Measurements from ENCODE around the gene CIRBP. TPM values are rescaled to one million over a fixed set of nuclear protein-coding genes. Genes with fewer than 3 reads are reported as not detected.

The CIRBP gene
- total and polyA plus RNA-seq, 2 of the 13 experiments (the other 11 are each of a cell fraction or from before 2014, with no cell fraction given): 133 to 140 TPM

- no peak for TF ChIP-seq TCF12 (IDR thresholded peaks at IDR 0.05)
- no peak for TF ChIP-seq TCF12 (CRISPR knock-in tag; IDR thresholded peaks at IDR 0.05)
- no peak for TF ChIP-seq ZNF660 (CRISPR knock-in tag; IDR thresholded peaks at IDR 0.05; ENCODE audit: borderline replicate concordance, low read depth)
- TF ChIP-seq ZNF547 (CRISPR knock-in tag; IDR thresholded peaks at IDR 0.05): no peak
- TF ChIP-seq ARNT (IDR thresholded peaks at IDR 0.05): no peak
- no peak for TF ChIP-seq FOXC1 (CRISPR knock-in tag; IDR thresholded peaks at IDR 0.05; ENCODE audit: borderline replicate concordance)
- TF ChIP-seq ZNF44 (CRISPR knock-in tag; IDR thresholded peaks at IDR 0.05): no peak
- TF ChIP-seq ZFP36L2 (CRISPR knock-in tag; IDR thresholded peaks at IDR 0.05): no peak
- no peak for TF ChIP-seq RBM22 (optimal IDR thresholded peaks at IDR 0.05; ENCODE audit: low read length)
- no peak for TF ChIP-seq ZNF644 (CRISPR knock-in tag; IDR thresholded peaks at IDR 0.05; ENCODE audit: low read depth)
- TF ChIP-seq FOXP1 (IDR thresholded peaks at IDR 0.05): no peak
- TF ChIP-seq FOXP1 (CRISPR knock-in tag; IDR thresholded peaks at IDR 0.05): no peak
- peak; percentile 42; the same call in 1 of the 2 replicates for TF ChIP-seq SP5 (CRISPR knock-in tag; IDR thresholded peaks at IDR 0.05; ENCODE audit: borderline replicate concordance, low read depth)
- TF ChIP-seq SAFB2 (CRISPR knock-in tag; IDR thresholded peaks at IDR 0.05; ENCODE audit: borderline replicate concordance, low read depth): no peak
- TF ChIP-seq ZNF670 (CRISPR knock-in tag; IDR thresholded peaks at IDR 0.05; ENCODE audit: borderline replicate concordance): no peak
- TF ChIP-seq RFXANK (CRISPR knock-in tag; IDR thresholded peaks at IDR 0.05): no peak
- TF ChIP-seq HNF1A (IDR thresholded peaks at IDR 0.05; ENCODE audit: low read depth): no peak
- no peak for TF ChIP-seq HNF1A (CRISPR knock-in tag; IDR thresholded peaks at IDR 0.05; ENCODE audit: borderline replicate concordance)
- TF ChIP-seq ZNF724P (CRISPR knock-in tag; IDR thresholded peaks at IDR 0.05; ENCODE audit: borderline replicate concordance): no peak
- TF ChIP-seq ZNF576 (CRISPR knock-in tag; IDR thresholded peaks at IDR 0.05): no peak
- no peak; the same call in 1 of the 2 replicates for TF ChIP-seq PAXIP1 (CRISPR knock-in tag; conservative IDR thresholded peaks at IDR 0.05)
- TF ChIP-seq ZNF563 (CRISPR knock-in tag; IDR thresholded peaks at IDR 0.05): no peak
These were observed 22.8 kb downstream of the CIRBP start (continued) for GRCh38 chr19:1291761-1292418.

All from HepG2 (cell line).